A673 (cell line): Measurements from ENCODE around the gene MGLL. TPM values are rescaled to one million over a fixed set of nuclear protein-coding genes. Genes with fewer than 3 reads are reported as not detected.

Source experiments
- BruUV-seq: library from RNA; stranded (reverse); fragments of 400-500 nt; replicated peaks from 2 replicates; lab custom pipeline; 2021; lab: Mats Ljungman, UMichigan
- CTCF ChIA-PET: fragments of 300-600 bp; sonication (Branson Sonifier 250); formaldehyde crosslinking; loops from one replicate; lab custom pipeline; 2022; ENCODE audit warnings: antibody characterized with exemption; lab: Charles Lee
- POLR2A ChIA-PET: fragments of 300-600 bp; sonication (Branson Sonifier 250); formaldehyde crosslinking; loops from one replicate; lab custom pipeline; 2022; ENCODE audit warnings: antibody characterized with exemption; ENCODE audit not compliant: low non-redundant PET; lab: Charles Lee
- DNase-seq: peaks from one replicate; pipeline ENCODE4 v3.0.0-alpha.2; 2015; ENCODE audit warnings: low spot score
- H3K27ac ChIP-seq: fragments of 200-600 bp; sonication (generic); 2 replicates; pipeline ENCODE4 v1.5.1; 2016; ENCODE audit warnings: mixed run types, low read depth, mild to moderate bottlenecking, mixed read lengths, antibody characterized with exemption, low read length; ENCODE audit not compliant: poor library complexity, severe bottlenecking
- H3K27me3 ChIP-seq: fragments of 200-600 bp; sonication (generic); replicated peaks from 2 replicates; pipeline ENCODE4 v1.6.1; 2017; ENCODE audit warnings: mixed run types, low read depth, mild to moderate bottlenecking, mixed read lengths, antibody characterized with exemption, low read length; ENCODE audit not compliant: insufficient read depth, poor library complexity
- H3K36me3 ChIP-seq: fragments of 200-600 bp; sonication (generic); 2 replicates; pipeline ENCODE4 v1.6.1; 2016; ENCODE audit warnings: mixed run types, mild to moderate bottlenecking, mixed read lengths, antibody characterized with exemption, low read length; ENCODE audit not compliant: insufficient read depth, poor library complexity, severe bottlenecking
- H3K4me1 ChIP-seq: fragments of 200-600 bp; sonication (generic); 2 replicates; pipeline ENCODE4 v1.6.1; 2017; ENCODE audit warnings: mixed run types, mild to moderate bottlenecking, mixed read lengths, antibody characterized with exemption, low read length; ENCODE audit not compliant: insufficient read depth, poor library complexity, severe bottlenecking
- H3K4me3 ChIP-seq: fragments of 200-600 bp; sonication (generic); 2 replicates; pipeline ENCODE4 v1.5.1; 2016; ENCODE audit warnings: low read depth, mixed run types, mild to moderate bottlenecking, mixed read lengths, low read length; ENCODE audit not compliant: poor library complexity, severe bottlenecking
- H3K9me3 ChIP-seq: fragments of 200-600 bp; sonication (generic); 2 replicates; pipeline ENCODE4 v1.6.1; 2016; ENCODE audit warnings: mixed run types, low read depth, mild to moderate bottlenecking, mixed read lengths, antibody characterized with exemption, low read length; ENCODE audit not compliant: poor library complexity, severe bottlenecking
- CTCF ChIP-seq: fragments of 300-800, 200-600 bp; sonication (generic); conservative IDR thresholded peaks from 2 replicates; pipeline ENCODE4 v1.5.1; 2017; ENCODE audit warnings: low read depth, mild to moderate bottlenecking, antibody characterized with exemption, low read length, moderate library complexity, mixed read lengths
- EZH2 ChIP-seq: fragments of 200-600 bp; sonication (generic); IDR thresholded peaks from 2 replicates; pipeline ENCODE4 v1.6.1; 2017; ENCODE audit warnings: borderline replicate concordance, low read depth, mild to moderate bottlenecking, mixed read lengths, antibody characterized with exemption, low read length; ENCODE audit not compliant: poor library complexity, severe bottlenecking
- intact Hi-C: fragments of 100-400 bp; cut with micrococcal nuclease; formaldehyde crosslinking; loops from one replicate; pipeline ENCODE4 v1.10.0; 2022; ENCODE audit not compliant: unreplicated experiment
- total RNA-seq: library from RNA; stranded (reverse); gene quantifications from 2 replicates; pipeline ENCODE4 v1.2.3, GENCODE V29; 2021

Gene MGLL
- total RNA-seq, 1 experiment from 2014 or later = 0.39 TPM

- TSS peak; percentile 76 for BruUV-seq
- intact Hi-C loops = no loop called here
- H3K27me3 ChIP-seq = no peaks in the 10 kb centered on the region
- CTCF ChIA-PET = no interaction called here
- no peak for DNase-seq
- no peak overlapping the region for H3K4me3 ChIP-seq
- TF ChIP-seq CTCF (no peak), EZH2 (no peak)
- no peaks in the 10 kb centered on the region for H3K36me3 ChIP-seq
- no peaks in the 10 kb centered on the region for H3K9me3 ChIP-seq
- POLR2A ChIA-PET = no interaction called here
- H3K27ac ChIP-seq = no peak overlapping the region
- no peaks in the 10 kb centered on the region for H3K4me1 ChIP-seq
Observed at GRCh38 chr3:127660621-127661251, 161.6 kb downstream of the MGLL start.

- CTCF ChIA-PET = no interaction called here
- H3K27me3 ChIP-seq = no peaks in the 10 kb centered on the region
- H3K4me1 ChIP-seq = no peaks in the 10 kb centered on the region
- TF ChIP-seq CTCF = no peak
- no peak for TF ChIP-seq EZH2
- H3K4me3 ChIP-seq = no peak overlapping the region
- POLR2A ChIA-PET = no interaction called here
- intact Hi-C loops = no loop called here
- H3K36me3 ChIP-seq = no peaks in the 10 kb centered on the region
- no peak overlapping the region for H3K27ac ChIP-seq
- no TSS peak for BruUV-seq
- no peaks in the 10 kb centered on the region for H3K9me3 ChIP-seq
- no peak for DNase-seq
Observed at GRCh38 chr3:127658234-127658633, 164.1 kb downstream of the MGLL start.

DNA sequence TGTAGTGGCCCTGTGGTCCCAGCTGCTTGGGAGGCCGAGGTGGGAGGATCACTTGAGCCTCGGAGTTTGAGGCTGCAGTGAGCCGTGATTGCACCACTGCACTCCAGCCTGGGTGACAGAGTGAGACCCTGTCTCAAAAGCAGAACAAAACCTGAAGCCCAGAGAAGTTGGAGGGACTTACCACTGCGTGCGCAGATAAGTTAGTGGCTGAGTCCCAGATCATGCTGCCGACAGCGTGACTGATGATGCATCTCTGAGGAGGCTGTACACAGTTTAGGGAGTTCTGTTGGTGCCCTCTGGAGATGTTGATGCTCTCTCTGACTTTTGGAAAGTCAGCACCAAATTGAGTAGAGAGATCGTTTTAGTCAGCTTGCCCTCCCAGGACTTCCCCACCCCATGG lies 165.4 kb downstream of the MGLL start:
- DNase-seq = no peak
- Histone ChIP-seq H3K4me3 (no peak overlapping the region), H3K4me1 (no peaks in the 10 kb centered on the region), H3K9me3 (no peaks in the 10 kb centered on the region), H3K27me3 (no peaks in the 10 kb centered on the region), H3K27ac (no peak overlapping the region), H3K36me3 (no peaks in the 10 kb centered on the region)
- CTCF ChIA-PET = no interaction called here
- TF ChIP-seq CTCF (no peak), EZH2 (no peak)
- intact Hi-C loops = no loop called here
- BruUV-seq = no TSS peak
- POLR2A ChIA-PET = no interaction called here
